HCT116 (cell line): ENCODE data around the gene SEPTIN8. TPM values are rescaled to one million over a fixed set of nuclear protein-coding genes. Genes with fewer than 3 reads are reported as not detected.

Experiments
- ATAC-seq: fragments of 200-7000 bp; cut with Tn5 transposase; 2 replicates; pipeline ENCODE4 v1.9.1; 2020; ENCODE audit warnings: mild to moderate bottlenecking, moderate library complexity
- BruUV-seq: library from RNA; stranded (reverse); fragments of 400-500 nt; replicated peaks from 2 replicates; lab custom pipeline; 2021; lab: Mats Ljungman, UMichigan
- CTCF ChIA-PET: fragments of 300-600 bp; sonication (Branson Sonifier 250); formaldehyde crosslinking; loops from one replicate; lab custom pipeline; 2021; ENCODE audit warnings: antibody characterized with exemption; lab: Charles Lee
- POLR2A ChIA-PET: fragments of 300-600, 350-600 bp; sonication (Branson Sonifier 250); formaldehyde crosslinking; loops from one replicate; lab custom pipeline; 2021; ENCODE audit warnings: antibody characterized with exemption; lab: Charles Lee
- RAD21 ChIA-PET, 2 experiments: fragments of 300-600 bp; sonication (Branson Sonifier 250); formaldehyde crosslinking; loops; one replicate each; lab custom pipeline; 2023; ENCODE audit warnings: low total read pairs in 2 of 2; ENCODE audit not compliant: uncharacterized antibody in 2 of 2, unreplicated experiment in 2 of 2, low non-redundant PET in 1 of 2; lab: Charles Lee
- DNase-seq: peaks from one replicate; pipeline ENCODE4 v3.0.0-alpha.2; 2010; ENCODE audit warnings: low read depth, low spot score
- H2AFZ ChIP-seq: fragments of 200-600 bp; shearing (Covaris generic), sonication (generic); 2 replicates; pipeline ENCODE4 v1.6.1; 2017; ENCODE audit warnings: low read depth, mixed run types, mixed read lengths, antibody characterized with exemption, low read length; ENCODE audit not compliant: poor library complexity, severe bottlenecking
- H3K27ac ChIP-seq: 2 replicates; pipeline ENCODE4 v1.5.1; 2012; ENCODE audit warnings: low read depth, low read length
- H3K27me3 ChIP-seq: fragments of 200-600 bp; sonication (generic); 2 replicates; pipeline ENCODE4 v1.6.1; 2016; ENCODE audit warnings: mixed run types, low read length, mixed read lengths; ENCODE audit not compliant: insufficient read depth
- H3K36me3 ChIP-seq, 2 experiments: fragments of 200-500 bp in 1 of 2; fragments of 200-600 bp in 1 of 2; sonication (Bioruptor generic) in 1 of 2; sonication (generic) in 1 of 2; 2 replicates each; pipeline versions ENCODE4 v1.5.1 to v1.6.1; 2014 to 2016; ENCODE audit warnings: low read length in 2 of 2, inconsistent platforms in 1 of 2, mixed read lengths in 1 of 2, mixed run types in 1 of 2; ENCODE audit not compliant: insufficient read depth in 2 of 2, control insufficient read depth in 1 of 2
- H3K4me1 ChIP-seq, 2 experiments: fragments of 200-600 bp in 1 of 2; sonication (generic) in 1 of 2; 2 replicates each; pipeline versions ENCODE4 v1.5.1 to v1.6.1; 2012 to 2017; ENCODE audit warnings: low read length in 2 of 2, inconsistent platforms in 1 of 2, mild to moderate bottlenecking in 1 of 2, mixed read lengths in 1 of 2, mixed run types in 1 of 2, moderate library complexity in 1 of 2; ENCODE audit not compliant: insufficient read depth in 2 of 2, control insufficient read depth in 1 of 2
- H3K4me2 ChIP-seq: fragments of 200-600 bp; sonication (generic); 2 replicates; pipeline ENCODE4 v1.6.1; 2017; ENCODE audit warnings: mixed run types, low read length, mixed read lengths
- H3K4me3 ChIP-seq, 2 experiments: fragments of 200-600 bp in 1 of 2; sonication (generic) in 1 of 2; replicated peaks in 1 of 2; 2 replicates each; pipeline ENCODE4 v1.5.1; 2011 to 2016; ENCODE audit warnings: low read length in 2 of 2, control low read depth in 1 of 2, low read depth in 1 of 2, mild to moderate bottlenecking in 1 of 2, mixed read lengths in 1 of 2, mixed run types in 1 of 2
- H3K79me2 ChIP-seq: fragments of 200-600 bp; sonication (generic); 2 replicates; pipeline ENCODE4 v1.6.1; 2017; ENCODE audit warnings: mild to moderate bottlenecking, mixed run types, low read length, moderate library complexity, mixed read lengths; ENCODE audit not compliant: insufficient read depth
- H3K9ac ChIP-seq: fragments of 200-600 bp; sonication (generic); 2 replicates; pipeline ENCODE4 v1.6.1; 2016; ENCODE audit warnings: low read length, mixed read lengths
- H3K9me2 ChIP-seq: fragments of 200-600 bp; sonication (generic), shearing (Covaris generic); 2 replicates; pipeline ENCODE4 v1.6.1; 2017; ENCODE audit warnings: mixed run types, mild to moderate bottlenecking, moderate library complexity; ENCODE audit not compliant: insufficient read depth
- H3K9me3 ChIP-seq, 2 experiments: fragments of 200-500 bp in 1 of 2; fragments of 200-600 bp in 1 of 2; sonication (Bioruptor generic) in 1 of 2; sonication (generic) in 1 of 2; 2 replicates each; pipeline ENCODE4 v1.6.1; 2014 to 2017; ENCODE audit warnings: low read length in 2 of 2, mixed read lengths in 2 of 2, inconsistent platforms in 1 of 2, low read depth in 1 of 2, mild to moderate bottlenecking in 1 of 2, mixed run types in 1 of 2, moderate library complexity in 1 of 2; ENCODE audit not compliant: control insufficient read depth in 1 of 2, insufficient read depth in 1 of 2
- H4K20me1 ChIP-seq: fragments of 200-600 bp; sonication (generic), shearing (Covaris generic); 2 replicates; pipeline ENCODE4 v1.6.1; 2017; ENCODE audit warnings: mixed run types, mild to moderate bottlenecking, moderate library complexity; ENCODE audit not compliant: insufficient read depth
- CBX3 ChIP-seq: IDR thresholded peaks from 2 replicates; pipeline ENCODE4 v1.6.1; 2012; ENCODE audit warnings: low read depth
- CTCF ChIP-seq, 3 experiments: fragments of 200-600 bp in 1 of 3; sonication (generic) in 1 of 3; IDR thresholded peaks in 2 of 3; conservative IDR thresholded peaks in 1 of 3; 2 replicates each; pipeline ENCODE4 v1.5.1; 2012 to 2017; ENCODE audit warnings: low read depth in 2 of 3, low read length in 2 of 3, antibody characterized with exemption in 1 of 3, borderline replicate concordance in 1 of 3, control low read depth in 1 of 3, mild to moderate bottlenecking in 1 of 3, mixed read lengths in 1 of 3, mixed run types in 1 of 3, moderate library complexity in 1 of 3; ENCODE audit not compliant: insufficient read depth in 1 of 3
- EGR1 ChIP-seq: IDR thresholded peaks from 2 replicates; pipeline ENCODE4 v1.6.1; 2012; ENCODE audit warnings: low read depth
- ELF1 ChIP-seq: IDR thresholded peaks from 2 replicates; pipeline ENCODE4 v1.6.1; 2012; ENCODE audit warnings: low read depth, borderline replicate concordance
- EZH2 ChIP-seq: fragments of 200-600 bp; sonication (generic); IDR thresholded peaks from 2 replicates; pipeline ENCODE4 v1.6.1; 2017; ENCODE audit warnings: antibody characterized with exemption, mixed run types
- JUND ChIP-seq: IDR thresholded peaks from 2 replicates; pipeline ENCODE4 v1.6.1; 2012
- MAX ChIP-seq: IDR thresholded peaks from 2 replicates; pipeline ENCODE4 v1.6.1; 2012
- POLR2AphosphoS5 ChIP-seq: IDR thresholded peaks from 2 replicates; pipeline ENCODE4 v1.6.1; 2011; ENCODE audit warnings: mild to moderate bottlenecking, low read depth, low read length, moderate library complexity
- RAD21 ChIP-seq: IDR thresholded peaks from 2 replicates; pipeline ENCODE4 v1.6.1; 2012; ENCODE audit warnings: low read depth, mild to moderate bottlenecking
- REST ChIP-seq: IDR thresholded peaks from 2 replicates; pipeline ENCODE4 v1.6.1; 2012; ENCODE audit warnings: low read depth
- SIN3A ChIP-seq: IDR thresholded peaks from 2 replicates; pipeline ENCODE4 v1.6.1; 2012; ENCODE audit warnings: low read depth
- SP1 ChIP-seq: IDR thresholded peaks from 2 replicates; pipeline ENCODE4 v1.6.1; 2012; ENCODE audit warnings: low read depth
- SRF ChIP-seq: IDR thresholded peaks from 2 replicates; pipeline ENCODE4 v1.6.1; 2012; ENCODE audit warnings: low read depth
- TCF7L2 ChIP-seq: IDR thresholded peaks from 2 replicates; pipeline ENCODE4 v1.7.0; 2011; ENCODE audit warnings: borderline replicate concordance, inconsistent platforms; ENCODE audit not compliant: insufficient read depth, insufficient read length; ENCODE audit errors: extremely low read depth
- YY1 ChIP-seq: IDR thresholded peaks from 2 replicates; pipeline ENCODE4 v1.6.1; 2011; ENCODE audit warnings: low read length, low read depth, moderate library complexity, mild to moderate bottlenecking; ENCODE audit not compliant: insufficient replicate concordance; ENCODE audit errors: extremely low read depth
- intact Hi-C: fragments of 100-400 bp; cut with micrococcal nuclease; formaldehyde crosslinking; loops from 2 replicates; pipeline ENCODE4 v1.10.0; 2022
- total RNA-seq: library from RNA; stranded (reverse); gene quantifications from one replicate; pipeline ENCODE4 v1.2.1, GENCODE V29; 2021; ENCODE audit not compliant: unreplicated experiment

SEPTIN8 gene
- total RNA-seq, 1 experiment from 2014 or later: 34.6 TPM

- no peak overlapping the region for H3K4me3 ChIP-seq
- H3K27me3 ChIP-seq: no peaks in the 10 kb centered on the region
- ATAC-seq: no peak
- DNase-seq: no peak
- H3K9me2 ChIP-seq: no peaks in the 10 kb centered on the region
- H2AFZ ChIP-seq: no peak overlapping the region
- H4K20me1 ChIP-seq: no peaks in the 10 kb centered on the region
- H3K27ac ChIP-seq: no peak overlapping the region
- TF ChIP-seq SIN3A: no peak
- TF ChIP-seq POLR2AphosphoS5: no peak
- no peak for TF ChIP-seq JUND
- TF ChIP-seq SP1: no peak
- no peak for TF ChIP-seq EZH2
- TF ChIP-seq ELF1: no peak
- no peak for TF ChIP-seq TCF7L2
- no peak for TF ChIP-seq CBX3
- H3K79me2 ChIP-seq: no peaks in the 10 kb centered on the region
- no peaks in the 10 kb centered on the region for H3K36me3 ChIP-seq
- no peak overlapping the region for H3K9ac ChIP-seq
- CTCF ChIA-PET: interaction anchor here (2.0 kb wide), 1 partner anchor 68 kb away, joined by 8 read pairs; no protein-coding TSS in a partner anchor
- peaks cover 0 to 4% of the 10 kb centered on the region in 2 experiments; a peak in 1 of 4 replicates for H3K4me1 ChIP-seq
- H3K4me2 ChIP-seq: no peak overlapping the region
- intact Hi-C loops: loop anchor here (2.0 kb wide), 1 partner anchor 69 kb away; no protein-coding TSS in a partner anchor
- BruUV-seq: no TSS peak
- POLR2A ChIA-PET: no interaction called here
- RAD21 ChIA-PET: no interaction called here
- H3K9me3 ChIP-seq: no peaks in the 10 kb centered on the region
These were observed 25.0 kb downstream of the SEPTIN8 start for GRCh38 chr5:132751971-132752580.

- Histone ChIP-seq H3K9me2 (no peaks in the 10 kb centered on the region), H4K20me1 (no peaks in the 10 kb centered on the region), H3K27ac (no peak overlapping the region), H3K9me3 (no peaks in the 10 kb centered on the region), H3K4me1 (peaks cover 2 to 10% of the 10 kb centered on the region in 2 experiments; a peak in 3 of 4 replicates), H3K79me2 (no peaks in the 10 kb centered on the region), H3K9ac (no peak overlapping the region)
- CTCF ChIA-PET: interaction anchor here (0.6 kb wide), 1 partner anchor 225 kb away, joined by 3 read pairs; no protein-coding TSS in a partner anchor
- ATAC-seq: no peak
- TF ChIP-seq SRF: no peak
- TF ChIP-seq CTCF (IDR thresholded peaks at IDR 0.05 in 2 of 3, conservative IDR thresholded peaks at IDR 0.05 in 1 of 3; ENCODE audit: borderline replicate concordance in 1 of 3, insufficient read depth in 1 of 3, low read depth in 2 of 3, low read length in 2 of 3): no peak
- no peak for TF ChIP-seq JUND
- no peak for TF ChIP-seq RAD21
- TF ChIP-seq EGR1: no peak
- no peak for TF ChIP-seq YY1
- TF ChIP-seq MAX: no peak
- no peak for TF ChIP-seq REST
- no peak for TF ChIP-seq SIN3A
- TF ChIP-seq, all 23 proteins: peak for 0
- H2AFZ ChIP-seq: no peak overlapping the region
- ChIA-PET RAD21 (no interaction called here), POLR2A (no interaction called here)
- BruUV-seq: no TSS peak
- no peak overlapping the region for H3K4me3 ChIP-seq
- H3K36me3 ChIP-seq: no peaks in the 10 kb centered on the region
- H3K27me3 ChIP-seq: no peaks in the 10 kb centered on the region
- H3K4me2 ChIP-seq: no peak overlapping the region
- intact Hi-C loops: no loop called here
- no peak for DNase-seq
These were observed 25.6 kb downstream of the SEPTIN8 start for GRCh38 chr5:132751444-132751843.
